ENCODE results near the gene PC.
A peak's percentile ranks its signal among the peaks of the same experiment; 100 is the strongest.
"Not testable (repeated sequence)": the region's sequence is repeated elsewhere in the genome, so short reads cannot be mapped to it uniquely, and the experiment has no call there.

PC gene, protein sequence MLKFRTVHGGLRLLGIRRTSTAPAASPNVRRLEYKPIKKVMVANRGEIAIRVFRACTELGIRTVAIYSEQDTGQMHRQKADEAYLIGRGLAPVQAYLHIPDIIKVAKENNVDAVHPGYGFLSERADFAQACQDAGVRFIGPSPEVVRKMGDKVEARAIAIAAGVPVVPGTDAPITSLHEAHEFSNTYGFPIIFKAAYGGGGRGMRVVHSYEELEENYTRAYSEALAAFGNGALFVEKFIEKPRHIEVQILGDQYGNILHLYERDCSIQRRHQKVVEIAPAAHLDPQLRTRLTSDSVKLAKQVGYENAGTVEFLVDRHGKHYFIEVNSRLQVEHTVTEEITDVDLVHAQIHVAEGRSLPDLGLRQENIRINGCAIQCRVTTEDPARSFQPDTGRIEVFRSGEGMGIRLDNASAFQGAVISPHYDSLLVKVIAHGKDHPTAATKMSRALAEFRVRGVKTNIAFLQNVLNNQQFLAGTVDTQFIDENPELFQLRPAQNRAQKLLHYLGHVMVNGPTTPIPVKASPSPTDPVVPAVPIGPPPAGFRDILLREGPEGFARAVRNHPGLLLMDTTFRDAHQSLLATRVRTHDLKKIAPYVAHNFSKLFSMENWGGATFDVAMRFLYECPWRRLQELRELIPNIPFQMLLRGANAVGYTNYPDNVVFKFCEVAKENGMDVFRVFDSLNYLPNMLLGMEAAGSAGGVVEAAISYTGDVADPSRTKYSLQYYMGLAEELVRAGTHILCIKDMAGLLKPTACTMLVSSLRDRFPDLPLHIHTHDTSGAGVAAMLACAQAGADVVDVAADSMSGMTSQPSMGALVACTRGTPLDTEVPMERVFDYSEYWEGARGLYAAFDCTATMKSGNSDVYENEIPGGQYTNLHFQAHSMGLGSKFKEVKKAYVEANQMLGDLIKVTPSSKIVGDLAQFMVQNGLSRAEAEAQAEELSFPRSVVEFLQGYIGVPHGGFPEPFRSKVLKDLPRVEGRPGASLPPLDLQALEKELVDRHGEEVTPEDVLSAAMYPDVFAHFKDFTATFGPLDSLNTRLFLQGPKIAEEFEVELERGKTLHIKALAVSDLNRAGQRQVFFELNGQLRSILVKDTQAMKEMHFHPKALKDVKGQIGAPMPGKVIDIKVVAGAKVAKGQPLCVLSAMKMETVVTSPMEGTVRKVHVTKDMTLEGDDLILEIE

DNA sequence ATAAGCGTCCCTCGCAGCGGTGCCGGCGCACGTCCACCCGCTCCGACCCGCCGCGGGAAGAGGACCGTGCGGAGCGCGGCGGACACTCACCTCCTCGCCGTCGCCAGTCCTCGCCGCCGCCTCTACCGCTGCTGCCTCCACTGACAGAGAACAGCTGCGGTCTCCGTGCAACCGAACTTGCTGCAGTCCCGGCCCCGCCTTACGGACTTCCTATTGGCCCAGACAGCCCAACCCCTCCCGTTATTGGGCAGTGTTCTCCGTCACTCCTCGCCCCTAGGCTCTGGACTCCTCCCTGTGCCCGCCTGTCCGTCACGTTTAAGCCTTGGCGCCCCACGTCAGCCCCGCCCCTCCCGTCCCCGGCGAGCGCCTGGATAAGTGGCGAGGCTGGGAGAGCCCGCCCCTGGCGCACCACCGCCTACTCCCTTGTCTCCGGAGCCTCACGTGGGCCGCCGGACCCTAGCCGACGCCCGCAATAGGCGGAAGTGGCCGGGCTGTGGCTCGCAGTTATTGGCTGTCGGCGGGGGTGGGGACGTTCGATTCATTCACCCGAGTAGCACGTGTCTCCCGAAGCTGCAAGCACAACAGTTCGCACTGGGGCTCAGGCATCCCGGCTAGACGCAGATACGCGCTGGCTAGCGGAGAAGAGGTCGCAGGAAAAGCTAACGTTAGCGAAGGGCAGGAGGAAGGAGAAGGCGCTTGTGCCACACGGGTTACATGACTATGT, at the start of gene PC:
TSS of gene PC (minus strand) at position 152 of the 724 bp plus-strand sequence. CDS start 86,224 bp downstream, outside the sequence.
- peak; percentile 98 for DNase-seq

DNA sequence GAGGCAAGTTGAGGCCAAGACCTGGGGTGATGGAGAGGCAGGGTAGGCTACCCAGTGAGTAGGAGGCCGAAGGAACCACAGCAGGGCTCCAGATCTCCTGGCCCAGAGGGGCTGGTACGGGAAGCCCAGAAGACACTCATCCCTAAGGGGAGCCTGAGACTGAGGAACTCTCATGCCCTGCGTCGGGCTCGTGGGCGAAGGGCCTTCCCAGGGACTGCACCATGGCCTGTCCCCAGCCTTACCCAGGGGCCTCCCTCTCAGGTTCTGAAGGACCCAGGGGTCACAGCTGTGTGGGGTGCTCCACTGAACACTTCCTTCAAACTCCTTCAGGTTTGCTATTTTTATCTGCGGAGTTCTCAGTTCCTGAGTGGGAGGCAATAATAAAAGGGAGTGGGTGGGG, 48.9 kb upstream of the PC start:
- DNase-seq: no peak

DNA sequence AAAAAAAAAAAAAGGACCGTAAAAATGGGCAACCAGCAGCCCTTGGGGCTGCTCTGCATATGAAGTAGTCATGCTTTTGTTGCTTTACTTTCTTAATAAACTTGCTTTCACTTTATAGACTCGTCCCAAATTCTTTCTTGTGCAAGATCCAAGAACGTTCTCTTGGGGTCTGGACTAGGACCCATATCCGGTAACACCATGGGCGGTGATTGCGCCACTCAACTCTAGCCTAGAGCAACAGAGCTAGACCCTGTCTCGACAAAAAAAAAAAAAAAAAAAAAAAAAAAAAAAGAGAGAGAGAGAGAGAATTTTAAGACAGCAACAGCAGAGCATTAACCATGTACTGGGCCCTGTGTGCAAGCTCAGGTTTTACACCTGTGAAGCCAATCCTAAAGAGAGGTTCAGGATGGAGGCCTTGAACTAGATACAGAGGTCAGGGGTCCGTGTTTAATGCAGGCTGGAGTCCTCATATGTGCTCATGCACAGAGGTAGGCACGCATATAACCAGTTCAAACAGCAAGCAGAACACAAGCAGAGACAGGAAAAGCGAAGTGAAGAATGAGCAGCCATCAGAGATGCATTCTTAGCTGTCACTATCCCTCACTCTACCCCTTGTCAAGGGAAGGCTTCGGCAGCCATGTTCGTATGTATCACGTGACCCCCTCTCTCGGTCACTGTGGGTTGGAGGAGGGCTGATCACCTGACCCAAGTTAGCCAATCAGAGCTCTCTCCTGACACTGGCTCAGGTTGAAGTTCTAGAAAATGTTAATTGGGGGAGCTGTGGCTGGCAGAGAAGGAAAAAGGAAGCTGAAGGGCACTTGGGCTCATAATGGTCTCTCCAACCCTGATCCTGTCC, 48.1 kb upstream of the PC start:
- DNase-seq: no peak

DNA sequence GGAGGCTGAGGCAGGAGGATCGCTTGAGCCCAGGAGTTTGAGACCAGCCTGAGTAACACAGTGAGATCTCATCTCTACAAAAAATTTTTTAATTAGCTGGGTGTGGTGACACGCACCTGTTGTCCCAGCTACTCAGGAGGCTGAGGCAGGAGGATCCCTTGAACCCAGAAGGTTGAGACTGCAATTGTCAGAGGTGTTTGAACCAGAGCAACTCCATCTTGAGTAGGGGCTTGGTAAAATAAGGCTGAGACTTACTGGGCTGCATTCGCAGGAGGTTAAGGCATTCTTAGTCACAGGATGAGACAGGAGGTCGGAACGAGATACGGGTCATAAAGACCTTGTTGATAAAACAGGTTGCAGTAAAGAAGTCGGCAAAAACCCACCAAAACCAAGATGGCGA, 47.0 kb upstream of the PC start:
- DNase-seq: not testable (repeated sequence)

DNA sequence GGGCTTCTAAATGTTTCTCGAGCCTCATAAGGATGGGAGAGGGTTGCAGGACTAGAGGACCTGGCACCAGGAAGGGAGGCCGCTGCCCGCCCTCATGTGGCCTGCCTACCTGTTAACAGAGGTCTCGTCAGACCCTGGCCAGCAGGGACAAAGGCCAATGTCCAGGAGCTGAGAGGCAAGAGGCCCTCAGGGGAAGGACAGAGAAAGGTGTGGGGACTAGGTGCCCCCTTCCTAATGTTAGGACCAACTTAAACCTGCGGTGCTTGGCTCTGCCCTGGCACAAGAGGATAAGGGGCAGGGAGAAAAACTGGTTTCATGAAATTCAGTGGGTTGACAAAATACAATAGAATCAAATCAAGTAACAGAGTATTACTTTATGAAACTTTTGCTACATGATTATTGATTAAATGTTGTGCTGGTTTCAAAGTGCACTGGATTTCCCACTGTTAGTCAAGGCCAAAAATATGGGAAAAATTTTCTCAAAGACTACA, 44.8 kb upstream of the PC start:
- no peak for DNase-seq

DNA sequence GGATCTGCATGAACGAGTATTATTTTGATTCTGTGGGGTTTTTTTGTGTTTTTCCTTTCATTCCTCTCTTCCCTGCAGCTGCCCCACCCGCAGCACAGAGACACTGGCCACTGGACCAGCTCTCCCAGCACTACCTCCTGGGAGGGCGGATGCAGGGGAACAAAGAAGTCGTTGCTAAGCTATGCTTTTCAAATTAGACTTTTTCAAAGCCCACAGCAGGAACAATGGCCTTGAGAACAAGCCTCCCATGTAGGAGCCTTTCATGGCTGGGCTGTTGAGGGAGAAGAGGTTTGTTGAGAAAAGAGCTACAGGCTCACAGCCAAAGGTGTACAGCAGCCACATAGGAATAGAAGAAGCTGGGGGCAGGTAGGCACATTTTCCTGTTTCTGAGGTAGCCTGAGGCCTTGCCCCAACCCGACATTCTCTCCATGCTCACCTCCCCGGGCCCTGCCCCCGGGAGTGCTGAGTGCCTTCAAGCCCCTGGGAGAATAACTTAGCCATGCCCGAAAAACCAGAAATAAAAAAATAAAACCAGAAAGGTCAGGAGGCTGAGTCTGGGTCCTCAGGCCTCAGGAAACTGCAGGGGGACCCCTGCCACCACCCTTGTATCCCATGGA, 44.2 kb upstream of the PC start:
- no peak for DNase-seq

DNA sequence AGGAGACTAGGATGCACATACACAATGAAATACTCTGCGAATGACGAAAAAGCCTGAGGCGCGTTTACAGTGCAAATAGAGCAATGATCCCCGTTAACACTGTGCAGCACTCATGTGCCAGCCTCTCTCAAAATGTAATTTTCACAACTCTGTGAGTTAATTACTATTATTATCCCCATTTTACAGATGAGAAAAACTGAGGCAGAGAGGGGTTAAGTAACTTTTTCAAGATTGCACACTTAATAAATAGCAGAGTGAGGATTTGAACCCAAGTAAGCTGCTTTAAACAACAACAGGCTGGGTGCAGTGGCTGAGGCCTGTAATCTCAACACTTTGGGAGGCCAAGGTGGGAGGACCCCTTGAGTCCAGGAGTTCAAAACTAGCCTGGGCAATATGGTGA, 43.1 kb upstream of the PC start:
- DNase-seq: no peak

DNA sequence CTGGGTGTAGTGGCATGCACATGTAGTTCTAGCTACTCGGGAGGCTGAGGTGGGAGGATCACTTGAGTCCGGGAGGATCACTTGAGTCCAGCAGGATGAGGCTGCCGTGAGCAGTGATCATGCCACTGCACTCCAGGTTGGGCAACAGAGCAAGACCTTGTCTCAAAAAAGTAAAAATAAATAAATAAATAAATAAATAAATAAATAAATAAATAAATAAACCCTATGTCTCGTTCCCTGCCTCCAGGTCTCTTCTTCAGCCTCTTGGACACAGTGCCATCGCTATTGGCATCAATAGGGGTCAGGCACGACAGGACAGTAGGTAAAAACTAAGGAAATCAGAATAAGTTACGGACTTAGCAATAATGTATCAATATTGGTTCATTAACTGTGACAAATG, 41.4 kb upstream of the PC start:
- no peak for DNase-seq

DNA sequence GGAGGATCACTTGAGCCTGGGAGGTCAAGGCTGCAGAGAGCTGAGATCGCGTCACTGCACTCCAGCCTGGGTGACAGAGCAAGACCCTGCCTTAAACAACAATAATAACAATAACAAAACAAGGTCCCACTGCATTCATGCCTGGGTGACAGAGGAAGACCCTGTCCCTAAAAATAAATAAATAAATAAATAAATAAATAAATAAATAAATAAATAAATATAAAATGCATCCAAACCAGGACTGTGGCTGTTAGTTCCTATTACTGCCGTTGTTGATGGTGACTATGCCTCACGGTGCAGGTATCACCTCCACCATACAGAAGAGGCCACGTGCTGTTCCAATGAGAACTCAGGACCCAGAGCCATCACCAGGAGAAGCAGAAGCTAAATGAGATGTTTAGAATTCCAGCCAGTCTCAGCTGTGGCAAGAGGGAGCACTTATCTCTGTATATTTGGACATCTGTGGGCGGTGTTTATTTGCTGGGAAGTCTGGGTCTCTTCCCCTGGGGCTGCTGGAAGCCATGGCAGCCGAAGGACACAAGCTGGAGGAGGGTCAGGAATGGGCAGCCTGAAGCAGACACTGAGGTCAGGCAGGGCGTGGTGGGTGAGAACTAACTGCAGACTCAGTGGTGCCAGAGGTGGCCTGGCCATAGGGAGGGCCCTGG, 38.6 kb upstream of the PC start:
- no peak for DNase-seq

DNA sequence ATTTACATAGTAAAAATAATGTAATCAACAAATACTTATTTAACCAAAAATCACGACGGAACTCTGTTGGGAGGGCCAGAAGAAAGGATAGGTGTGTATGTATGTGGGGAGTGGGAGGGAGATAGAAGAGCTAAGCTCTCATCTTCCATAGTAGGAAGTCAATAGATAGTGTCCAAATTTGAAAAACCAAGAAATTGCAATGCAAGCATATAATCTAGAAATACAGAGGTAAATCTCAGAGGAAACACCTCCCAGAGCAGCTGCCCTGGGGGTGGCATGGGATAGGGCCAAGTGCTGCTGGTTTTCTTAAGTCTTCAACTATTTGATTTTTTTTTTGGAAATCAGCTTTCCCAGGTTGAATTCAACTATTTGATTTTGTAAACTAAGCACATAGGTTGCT, 33.9 kb upstream of the PC start:
- no peak for DNase-seq

DNA sequence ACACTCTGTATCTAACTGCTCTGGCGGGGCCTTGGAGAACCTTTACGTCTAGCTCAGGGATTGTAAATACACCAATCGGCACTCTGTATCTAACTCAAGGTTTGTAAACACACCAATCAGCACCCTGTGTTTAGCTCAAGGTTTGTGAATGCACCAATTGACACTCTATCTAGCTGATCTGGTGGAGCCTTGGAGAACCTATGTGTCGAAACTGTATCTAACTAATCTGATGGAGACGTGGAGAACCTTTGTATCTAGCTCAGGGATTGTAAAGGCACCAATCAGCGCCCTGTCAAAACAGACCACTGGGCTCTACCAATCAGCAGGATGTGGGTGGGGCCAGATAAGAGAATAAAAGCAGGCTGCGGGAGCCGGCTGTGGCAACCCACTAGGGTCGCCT, 31.2 kb upstream of the PC start:
- DNase-seq: not testable (repeated sequence)

DNA sequence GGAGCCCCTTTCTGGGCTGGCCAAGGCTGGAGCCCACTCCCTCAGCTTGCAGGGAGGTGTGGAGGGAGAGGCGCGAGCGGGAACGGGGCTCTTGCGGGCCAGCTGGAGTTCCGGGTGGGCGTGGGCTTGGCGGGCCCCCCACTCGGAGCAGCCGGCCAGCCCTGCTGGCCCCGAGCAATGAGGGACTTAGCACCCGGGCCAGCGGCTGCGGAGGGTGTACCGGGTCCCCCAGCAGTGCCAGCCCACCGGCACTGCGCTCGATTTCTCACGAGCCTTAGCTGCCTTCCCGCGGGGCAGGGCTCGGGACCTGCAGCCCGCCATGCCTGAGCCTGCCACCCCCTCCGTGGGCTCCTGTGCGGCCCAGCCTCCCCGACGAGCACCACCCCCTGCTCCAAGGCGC, 30.6 kb upstream of the PC start:
- DNase-seq: not testable (repeated sequence)

DNA sequence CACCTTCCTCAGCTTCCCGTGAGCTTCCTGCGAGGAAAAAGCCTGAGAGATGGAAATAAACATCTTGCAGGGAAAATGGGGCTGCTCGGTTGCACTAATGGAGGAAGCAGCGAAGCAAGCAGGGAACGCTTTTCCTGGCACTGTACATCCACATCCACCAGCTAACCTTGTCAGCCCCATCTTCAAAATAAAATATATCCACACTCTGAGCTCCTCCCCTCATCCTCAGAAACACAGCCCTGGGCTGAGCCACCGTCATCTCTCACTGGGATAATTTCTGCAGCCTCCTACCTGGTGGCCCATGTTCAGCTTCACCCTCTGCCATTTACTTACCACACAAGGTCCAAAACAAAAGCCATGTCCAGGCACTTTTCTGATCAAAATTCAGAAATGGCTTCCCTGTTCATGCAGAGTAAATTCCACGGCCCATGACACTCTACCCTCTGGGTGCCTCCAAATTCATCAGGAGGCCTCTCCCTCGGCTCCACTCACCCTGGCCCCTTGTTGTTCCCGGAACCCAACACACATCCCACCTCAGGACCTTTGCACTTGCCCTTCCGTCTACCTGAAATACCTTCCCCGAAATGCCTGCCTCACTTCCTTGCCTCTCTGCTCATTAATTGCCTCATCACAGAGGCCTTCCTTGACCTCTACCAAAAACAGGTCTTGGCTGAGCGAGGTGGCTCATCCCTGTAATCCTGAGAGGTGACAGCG, 29.9 kb upstream of the PC start:
- DNase-seq: no peak

DNA sequence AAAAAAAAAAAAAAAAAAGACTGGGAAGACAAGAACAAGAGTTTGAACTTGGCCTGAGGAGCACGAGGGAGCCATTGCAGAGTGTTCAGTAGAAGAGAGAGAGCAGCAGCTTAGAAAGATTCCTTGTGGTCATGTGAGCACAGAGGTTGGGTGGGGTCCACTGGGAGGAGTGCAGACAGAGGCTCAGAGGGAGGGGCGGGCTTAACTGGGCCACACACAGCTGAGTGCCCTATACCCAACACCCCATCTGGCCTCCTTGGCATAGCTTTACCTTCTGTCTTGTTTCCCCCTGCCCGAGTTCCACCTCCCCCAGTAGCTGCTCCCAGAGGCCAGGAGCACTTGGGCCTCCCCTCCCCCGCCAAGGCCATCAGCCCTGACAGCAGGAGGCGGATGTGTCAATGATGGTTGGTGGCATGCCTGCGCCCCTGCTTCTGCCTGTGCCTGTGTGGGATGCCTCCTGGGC, 29.0 kb upstream of the PC start:
- no peak for DNase-seq

DNA sequence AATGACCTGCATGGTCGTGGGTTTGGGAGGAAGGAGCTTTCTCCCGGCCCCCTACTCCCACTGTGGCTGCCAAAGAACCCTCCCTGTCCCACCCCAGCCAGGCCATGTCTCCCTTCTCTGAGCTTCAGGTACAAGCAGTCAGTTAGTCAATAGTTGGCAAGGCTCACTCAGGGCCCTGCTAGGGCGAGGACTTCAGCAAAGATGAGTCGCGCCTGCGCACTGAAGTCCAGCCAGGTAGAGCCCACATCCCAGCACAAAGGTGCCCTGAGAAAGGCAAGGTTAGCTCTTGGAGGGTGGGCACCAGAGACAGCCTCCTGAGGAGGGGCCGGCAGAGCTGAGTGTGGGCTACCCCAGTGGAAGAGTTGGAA, 28.0 kb upstream of the PC start:
- no peak for DNase-seq

DNA sequence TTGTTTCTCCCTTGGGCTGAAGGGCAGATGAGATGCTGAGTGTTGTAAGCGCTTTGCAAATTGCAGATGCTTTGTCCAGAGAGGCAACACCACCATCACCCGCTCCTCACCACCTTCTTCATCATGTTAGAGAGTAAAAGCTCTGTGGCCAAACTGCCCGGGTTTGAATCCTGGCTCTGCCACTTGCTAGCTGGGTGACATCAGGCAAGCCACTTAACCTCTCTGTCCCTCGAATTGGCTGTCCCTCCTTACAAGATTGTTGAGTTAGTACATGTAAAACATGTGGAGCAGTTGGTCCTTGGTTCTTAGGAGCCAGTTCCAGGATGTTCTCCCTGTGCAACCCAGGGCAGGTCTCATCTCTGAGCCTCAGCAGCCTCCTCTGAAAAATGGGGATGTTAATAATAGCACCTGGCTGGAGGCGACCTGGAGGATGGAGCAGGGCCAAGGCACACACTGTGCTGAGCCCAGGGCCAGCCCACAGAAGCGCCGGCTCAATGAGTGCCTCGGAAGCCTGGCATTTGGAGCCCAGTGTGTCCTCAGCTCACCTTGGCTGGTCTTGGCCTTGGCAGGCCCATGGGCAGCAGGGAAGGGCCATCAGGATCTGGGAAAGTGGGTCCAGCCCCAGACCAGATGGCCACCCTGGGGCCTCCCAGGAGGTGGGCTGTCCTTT, 27.5 kb upstream of the PC start:
- DNase-seq: no peak

DNA sequence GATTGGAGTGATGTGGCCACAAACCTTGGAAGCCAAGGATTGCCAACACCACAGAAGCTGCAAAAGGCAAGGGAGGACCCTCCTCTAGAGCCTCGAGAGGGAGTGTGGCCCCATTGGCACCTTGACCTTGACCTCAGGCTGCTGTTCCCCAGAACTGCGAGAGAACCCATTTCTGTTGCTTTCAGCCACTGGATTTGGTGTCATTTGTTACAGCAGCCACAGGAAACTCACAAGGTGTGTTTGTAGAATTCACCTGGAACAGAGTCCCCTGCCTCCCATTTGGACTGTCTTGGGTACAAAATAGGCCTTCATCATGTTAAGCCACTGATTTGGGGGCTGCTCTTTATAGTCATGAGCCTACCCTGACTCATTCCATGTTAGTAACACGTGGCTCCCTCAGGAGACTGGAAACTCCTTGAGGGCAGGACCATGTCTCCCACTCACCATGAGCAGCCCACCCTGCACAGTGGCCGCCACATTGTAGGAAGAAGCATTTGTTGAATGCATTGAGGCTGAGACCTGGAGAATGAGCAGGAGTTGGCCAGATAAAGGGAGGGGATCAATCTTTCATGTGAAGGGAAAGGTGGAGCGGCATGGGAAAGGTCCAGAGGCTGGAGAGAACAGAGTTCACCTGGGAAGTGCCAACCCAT, 25.2 kb upstream of the PC start:
- DNase-seq: no peak

DNA sequence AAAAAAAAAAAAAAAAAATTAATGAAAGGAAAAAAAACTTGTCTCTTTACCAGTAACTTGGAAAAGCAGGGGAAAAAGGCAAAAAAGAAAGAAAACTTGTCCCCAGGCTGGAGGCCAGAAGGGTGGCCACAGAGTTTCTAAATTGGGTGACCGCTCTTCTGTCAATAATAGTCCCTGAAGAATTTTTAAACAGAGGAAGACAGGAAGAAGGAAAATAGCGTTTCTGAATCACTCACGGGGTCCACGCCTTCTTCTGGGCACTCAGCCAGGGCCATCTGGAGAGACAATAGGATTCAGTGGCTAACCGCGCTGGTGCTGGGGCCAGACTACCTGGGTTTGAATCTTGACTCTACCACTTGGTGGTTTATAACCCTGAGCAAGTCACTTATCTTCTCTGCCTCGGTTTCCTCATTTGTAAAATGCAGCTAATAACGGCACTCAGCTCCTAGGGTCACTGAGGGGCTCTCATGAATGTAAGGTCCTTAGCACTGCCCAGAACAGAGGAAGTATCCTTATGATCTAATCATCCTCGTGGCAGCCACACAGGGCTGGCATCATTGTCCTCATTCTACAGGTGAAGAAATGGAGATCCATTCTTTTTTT, 23.9 kb upstream of the PC start:
- no peak for DNase-seq
